ENCODE results near the gene GXYLT2.
A peak's percentile ranks its signal among the peaks of the same experiment; 100 is the strongest.

GXYLT2 gene

GRCh38 chr3:72892870-72893269, 5.0 kb downstream of the GXYLT2 start:
- no peak overlapping the region for H3K4me3 ChIP-seq (ENCODE audit: low read depth in 1 of 2, low read length in 2 of 2)
- no peak for TF ChIP-seq EZH2 (IDR thresholded peaks at IDR 0.05; ENCODE audit: borderline replicate concordance, low read depth, low read length, severe bottlenecking)
- peak; percentile 69 for TF ChIP-seq CTCF (IDR thresholded peaks at IDR 0.05; ENCODE audit: borderline replicate concordance, extremely low read depth, low read length, poor library complexity, severe bottlenecking)
- H3K9me3 ChIP-seq (ENCODE audit: insufficient read depth, low read length, severe bottlenecking), result no peaks in the 10 kb centered on the region
- no peak overlapping the region for H2AFZ ChIP-seq (ENCODE audit: low read depth, low read length)
- H3K9ac ChIP-seq (ENCODE audit: low read depth, low read length), result no peak overlapping the region
- ATAC-seq (ENCODE audit: insufficient read depth, low read depth) (0 out of 3 replicates have a peak, but pooled peaks have one; percentile 13), DNase-seq (peak; percentile 61)
- peaks cover 33% of the 10 kb centered on the region for H3K36me3 ChIP-seq (ENCODE audit: insufficient read depth, low read length)
- H3K27me3 ChIP-seq (ENCODE audit: insufficient read depth, low read length, poor library complexity), result no peaks in the 10 kb centered on the region
- peak overlapping the region; percentile 88 for H3K27ac ChIP-seq (ENCODE audit: low read length)
- H3K4me1 ChIP-seq (ENCODE audit: insufficient read depth, low read length), result peaks cover 48% of the 10 kb centered on the region
- peaks cover 8% of the 10 kb centered on the region; the same call in 1 of the 2 replicates for H4K20me1 ChIP-seq (ENCODE audit: insufficient read depth, low read length)
- peaks cover 95% of the 10 kb centered on the region for H3K79me2 ChIP-seq (ENCODE audit: insufficient read depth, low read length)
- peak overlapping the region; percentile 71; the same call in 1 of the 2 replicates for H3K4me2 ChIP-seq (ENCODE audit: insufficient read depth, low read length)

- Histone ChIP-seq H3K79me2 (ENCODE audit: insufficient read depth, low read length) (peaks cover 97% of the 10 kb centered on the region), H3K9me3 (ENCODE audit: insufficient read depth, low read length, severe bottlenecking) (no peaks in the 10 kb centered on the region), H4K20me1 (ENCODE audit: insufficient read depth, low read length) (peaks cover 8% of the 10 kb centered on the region; the same call in 1 of the 2 replicates), H3K4me1 (ENCODE audit: insufficient read depth, low read length) (peaks cover 39% of the 10 kb centered on the region), H2AFZ (ENCODE audit: low read depth, low read length) (no peak overlapping the region), H3K36me3 (ENCODE audit: insufficient read depth, low read length) (peaks cover 53% of the 10 kb centered on the region), H3K9ac (ENCODE audit: low read depth, low read length) (no peak overlapping the region), H3K4me2 (ENCODE audit: insufficient read depth, low read length) (no peak overlapping the region), H3K4me3 (ENCODE audit: low read depth in 1 of 2, low read length in 2 of 2) (no peak overlapping the region), H3K27me3 (ENCODE audit: insufficient read depth, low read length, poor library complexity) (no peaks in the 10 kb centered on the region), H3K27ac (ENCODE audit: low read length) (no peak overlapping the region)
- TF ChIP-seq CTCF (IDR thresholded peaks at IDR 0.05; ENCODE audit: borderline replicate concordance, extremely low read depth, low read length, poor library complexity, severe bottlenecking), result no peak
- no peak for TF ChIP-seq EZH2 (IDR thresholded peaks at IDR 0.05; ENCODE audit: borderline replicate concordance, low read depth, low read length, severe bottlenecking)
- DNase-seq, result no peak
- ATAC-seq (ENCODE audit: insufficient read depth, low read depth), result no peak
Observed at GRCh38 chr3:72894976-72895552, 7.2 kb downstream of the GXYLT2 start.

- Histone ChIP-seq H4K20me1 (ENCODE audit: insufficient read depth, low read length) (peaks cover 10% of the 10 kb centered on the region; the same call in 1 of the 2 replicates), H3K4me1 (ENCODE audit: insufficient read depth, low read length) (peaks cover 18% of the 10 kb centered on the region), H3K9me3 (ENCODE audit: insufficient read depth, low read length, severe bottlenecking) (no peaks in the 10 kb centered on the region), H3K27ac (ENCODE audit: low read length) (no peak overlapping the region), H3K79me2 (ENCODE audit: insufficient read depth, low read length) (peaks cover 88% of the 10 kb centered on the region), H3K4me3 (ENCODE audit: low read depth in 1 of 2, low read length in 2 of 2) (no peak overlapping the region), H3K9ac (ENCODE audit: low read depth, low read length) (no peak overlapping the region), H3K27me3 (ENCODE audit: insufficient read depth, low read length, poor library complexity) (no peaks in the 10 kb centered on the region), H3K4me2 (ENCODE audit: insufficient read depth, low read length) (no peak overlapping the region), H2AFZ (ENCODE audit: low read depth, low read length) (no peak overlapping the region), H3K36me3 (ENCODE audit: insufficient read depth, low read length) (peaks cover 45% of the 10 kb centered on the region)
- TF ChIP-seq CTCF (IDR thresholded peaks at IDR 0.05; ENCODE audit: borderline replicate concordance, extremely low read depth, low read length, poor library complexity, severe bottlenecking) (no peak), EZH2 (IDR thresholded peaks at IDR 0.05; ENCODE audit: borderline replicate concordance, low read depth, low read length, severe bottlenecking) (no peak)
- DNase-seq (no peak), ATAC-seq (ENCODE audit: insufficient read depth, low read depth) (no peak)
Observed at GRCh38 chr3:72896996-72897757, 9.3 kb downstream of the GXYLT2 start.

Measured in DND-41 (cell line).